ELR (cell line): ENCODE data around the gene TIMP1.

Experiments used
- DNase-seq: peaks from one replicate; pipeline ENCODE4 v3.0.0-alpha.2; 2015; ENCODE audit warnings: low read depth

The TIMP1 gene

GRCh38 chrX:47581731-47582647 lies at the start of gene TIMP1:
Gene TIMP1, plus strand, starts transcription at chrX:47582436. Its CDS starts 980 bp downstream, at chrX:47583416.
- DNase-seq = peak; percentile 94

- DNase-seq = no peak
Measured at GRCh38 chrX:47539860-47540259, 42.4 kb upstream of the TIMP1 start.

GRCh38 chrX:47540754-47541538 lies 41.3 kb upstream of the TIMP1 start:
- DNase-seq = peak; percentile 90

GRCh38 chrX:47543496-47543895 lies 38.7 kb upstream of the TIMP1 start:
- no peak for DNase-seq

GRCh38 chrX:47556045-47556623 lies 26.1 kb upstream of the TIMP1 start:
- DNase-seq = peak; percentile 88

- DNase-seq = no peak
Measured at GRCh38 chrX:47558436-47558835, 23.8 kb upstream of the TIMP1 start.

GRCh38 chrX:47560179-47560933 lies 21.9 kb upstream of the TIMP1 start:
- DNase-seq = no peak

GRCh38 chrX:47560934-47561658 lies 21.1 kb upstream of the TIMP1 start, which contains the start of gene ARAF:
Gene ARAF, plus strand, starts transcription at chrX:47561205. Its CDS starts 1,763 bp downstream, at chrX:47562968.
- DNase-seq = peak; percentile 98

GRCh38 chrX:47561659-47562151 lies 20.5 kb upstream of the TIMP1 start:
- no peak for DNase-seq

GRCh38 chrX:47562615-47563243 lies 19.5 kb upstream of the TIMP1 start:
- peak; percentile 47 for DNase-seq

- DNase-seq = peak; percentile 76
Measured at GRCh38 chrX:47563801-47564315, 18.4 kb upstream of the TIMP1 start.

GRCh38 chrX:47564438-47565085 lies 17.7 kb upstream of the TIMP1 start:
- DNase-seq = no peak

- DNase-seq = no peak
Measured at GRCh38 chrX:47566841-47567240, 15.4 kb upstream of the TIMP1 start.

GRCh38 chrX:47568656-47569295 lies 13.5 kb upstream of the TIMP1 start:
- DNase-seq = peak; percentile 47

GRCh38 chrX:47570794-47571193 lies 11.4 kb upstream of the TIMP1 start:
- no peak for DNase-seq

GRCh38 chrX:47571215-47571614 lies 11.0 kb upstream of the TIMP1 start:
- DNase-seq = no peak

- DNase-seq = no peak
Measured at GRCh38 chrX:47571896-47572295, 10.3 kb upstream of the TIMP1 start.

GRCh38 chrX:47572773-47573340 lies 9.4 kb upstream of the TIMP1 start:
- DNase-seq = no peak
